ENCODE results near the gene HIVEP2. TPM values are rescaled to one million over a fixed set of nuclear protein-coding genes. Genes with fewer than 3 reads are reported as not detected.

The HIVEP2 gene
- total RNA-seq, 1 experiment from 2014 or later: 4.2 TPM

GRCh38 chr6:142790257-142790656 is 154.7 kb downstream of the HIVEP2 start:
- Histone ChIP-seq H3K9me3 (ENCODE audit: control insufficient read depth, low read depth, low read length) (no peaks in the 10 kb centered on the region), H2BK20ac (ENCODE audit: low read depth, low read length, poor library complexity, severe bottlenecking) (no peak overlapping the region), H3K4me1 (ENCODE audit: insufficient read depth, low read length) (no peaks in the 10 kb centered on the region), H3K4me2 (ENCODE audit: insufficient read depth, insufficient read length, low read length) (no peak overlapping the region), H2AFZ (ENCODE audit: low read length) (no peak overlapping the region), H2BK12ac (ENCODE audit: insufficient read length, low read depth, low read length) (no peak overlapping the region), H2BK5ac (ENCODE audit: insufficient read length, low read length) (no peak overlapping the region), H3K79me2 (ENCODE audit: insufficient read depth, low read length) (no peaks in the 10 kb centered on the region), H4K20me1 (ENCODE audit: control insufficient read depth, insufficient read depth, insufficient read length) (no peaks in the 10 kb centered on the region), H3K56ac (ENCODE audit: insufficient read length, low read depth, low read length) (no peak overlapping the region), H3K4ac (ENCODE audit: low read depth, low read length) (no peak overlapping the region), H3K79me1 (ENCODE audit: insufficient read depth, low read depth, low read length, poor library complexity, severe bottlenecking) (no peaks in the 10 kb centered on the region), H3K18ac (ENCODE audit: insufficient read length, low read depth, low read length) (no peak overlapping the region), H3K23ac (ENCODE audit: insufficient read length, low read depth, low read length) (no peak overlapping the region), H4K5ac (ENCODE audit: insufficient read length, low read depth, low read length) (no peak overlapping the region), H3T11ph (ENCODE audit: low read length) (no peak overlapping the region), H2BK120ac (ENCODE audit: low read depth, low read length, poor library complexity, severe bottlenecking) (no peak overlapping the region), H2AK5ac (ENCODE audit: insufficient read length, low read length) (no peak overlapping the region), H2BK15ac (ENCODE audit: low read depth, low read length) (no peak overlapping the region), H4K91ac (ENCODE audit: insufficient read length, low read depth, low read length) (no peak overlapping the region), H3K9ac (ENCODE audit: extremely low read depth, insufficient read length, low read length) (no peak overlapping the region), H3K27me3 (ENCODE audit: insufficient read depth, low read length) (no peaks in the 10 kb centered on the region), H3K14ac (ENCODE audit: insufficient read depth, low read length) (no peak overlapping the region), H3K27ac (ENCODE audit: insufficient read length, low read depth, low read length) (no peak overlapping the region), H4K8ac (replicated peaks; ENCODE audit: insufficient read length, low read depth, low read length) (no peak overlapping the region), H3K23me2 (ENCODE audit: insufficient read length, low read depth, low read length, poor library complexity, severe bottlenecking) (no peaks in the 10 kb centered on the region)
- TF ChIP-seq, protein P1, sequence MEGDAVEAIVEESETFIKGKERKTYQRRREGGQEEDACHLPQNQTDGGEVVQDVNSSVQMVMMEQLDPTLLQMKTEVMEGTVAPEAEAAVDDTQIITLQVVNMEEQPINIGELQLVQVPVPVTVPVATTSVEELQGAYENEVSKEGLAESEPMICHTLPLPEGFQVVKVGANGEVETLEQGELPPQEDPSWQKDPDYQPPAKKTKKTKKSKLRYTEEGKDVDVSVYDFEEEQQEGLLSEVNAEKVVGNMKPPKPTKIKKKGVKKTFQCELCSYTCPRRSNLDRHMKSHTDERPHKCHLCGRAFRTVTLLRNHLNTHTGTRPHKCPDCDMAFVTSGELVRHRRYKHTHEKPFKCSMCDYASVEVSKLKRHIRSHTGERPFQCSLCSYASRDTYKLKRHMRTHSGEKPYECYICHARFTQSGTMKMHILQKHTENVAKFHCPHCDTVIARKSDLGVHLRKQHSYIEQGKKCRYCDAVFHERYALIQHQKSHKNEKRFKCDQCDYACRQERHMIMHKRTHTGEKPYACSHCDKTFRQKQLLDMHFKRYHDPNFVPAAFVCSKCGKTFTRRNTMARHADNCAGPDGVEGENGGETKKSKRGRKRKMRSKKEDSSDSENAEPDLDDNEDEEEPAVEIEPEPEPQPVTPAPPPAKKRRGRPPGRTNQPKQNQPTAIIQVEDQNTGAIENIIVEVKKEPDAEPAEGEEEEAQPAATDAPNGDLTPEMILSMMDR (conservative IDR thresholded peaks at IDR 0.05): no peak
- no peak for DNase-seq
- WGBS (ENCODE audit: extremely low coverage, insufficient read length, low lambda C conversion rate): no CpG with 5 or more reads among the region's 1 CpG
- no peak overlapping the region for H3K27ac Mint-ChIP-seq
- H3K9me3 Mint-ChIP-seq: no peaks in the 10 kb centered on the region
- H3K27me3 Mint-ChIP-seq (ENCODE audit: low read depth): no peaks in the 10 kb centered on the region
- no peak overlapping the region for H3K4me3 Mint-ChIP-seq
- H3K36me3 Mint-ChIP-seq (ENCODE audit: insufficient read depth in 1 of 3, low read depth in 3 of 3): no peaks in the 10 kb centered on the region
- no peaks in the 10 kb centered on the region; a peak in 1 of 4 replicates for H3K4me1 Mint-ChIP-seq
